EH (cell line): ENCODE measurements around the gene IRF2BP2.

Experiments
- DNase-seq: peaks from one replicate; pipeline ENCODE4 v3.0.0-alpha.2; 2015; ENCODE audit warnings: low read depth

Gene IRF2BP2

GRCh38 chr1:234556245-234556943 lies 53.6 kb downstream of the IRF2BP2 start:
- DNase-seq: no peak

- no peak for DNase-seq
Observed at GRCh38 chr1:234555390-234556024, 54.5 kb downstream of the IRF2BP2 start.

- DNase-seq: no peak
Observed at GRCh38 chr1:234554698-234555311, 55.2 kb downstream of the IRF2BP2 start.
